H9 (cell line): Measurements from ENCODE around the gene TOM1L2. TPM values are rescaled to one million over a fixed set of nuclear protein-coding genes. Genes with fewer than 3 reads are reported as not detected.

ENCODE experiments used
- DNase-seq: peaks from one replicate; pipeline ENCODE4 v3.0.0-alpha.2; 2017
- H2AFZ ChIP-seq: one replicate; pipeline ENCODE4 v1.6.1; 2013; ENCODE audit warnings: mild to moderate bottlenecking, low read length, control low read depth, moderate library complexity
- H2AK5ac ChIP-seq: 2 replicates; pipeline ENCODE4 v1.6.1; 2013; ENCODE audit warnings: low read length, control low read depth, mixed read lengths; ENCODE audit not compliant: insufficient read length
- H2BK120ac ChIP-seq: one replicate; pipeline ENCODE4 v1.6.1; 2013; ENCODE audit warnings: low read depth, mild to moderate bottlenecking, low read length, control low read depth, inconsistent platforms; ENCODE audit not compliant: poor library complexity, severe bottlenecking
- H2BK12ac ChIP-seq: 2 replicates; pipeline ENCODE4 v1.6.1; 2013; ENCODE audit warnings: low read length, control low read depth, mixed read lengths, low read depth; ENCODE audit not compliant: insufficient read length
- H2BK15ac ChIP-seq: 2 replicates; pipeline ENCODE4 v1.6.1; 2013; ENCODE audit warnings: low read depth, low read length, control low read depth
- H2BK20ac ChIP-seq: one replicate; pipeline ENCODE4 v1.6.1; 2013; ENCODE audit warnings: low read depth, mild to moderate bottlenecking, low read length, control low read depth, inconsistent platforms; ENCODE audit not compliant: poor library complexity, severe bottlenecking
- H2BK5ac ChIP-seq: 2 replicates; pipeline ENCODE4 v1.6.1; 2013; ENCODE audit warnings: low read length, control low read depth, mixed read lengths; ENCODE audit not compliant: insufficient read length
- H3K14ac ChIP-seq: 2 replicates; pipeline ENCODE4 v1.6.1; 2013; ENCODE audit warnings: low read length, control low read depth; ENCODE audit not compliant: insufficient read depth
- H3K18ac ChIP-seq: 2 replicates; pipeline ENCODE4 v1.6.1; 2013; ENCODE audit warnings: low read depth, mild to moderate bottlenecking, mixed read lengths, low read length, control low read depth; ENCODE audit not compliant: insufficient read length
- H3K23ac ChIP-seq: 2 replicates; pipeline ENCODE4 v1.6.1; 2013; ENCODE audit warnings: low read length, control low read depth, mixed read lengths, low read depth; ENCODE audit not compliant: insufficient read length
- H3K23me2 ChIP-seq: 2 replicates; pipeline ENCODE4 v1.6.1; 2013; ENCODE audit warnings: low read depth, mild to moderate bottlenecking, mixed read lengths, low read length, control low read depth; ENCODE audit not compliant: insufficient read length, poor library complexity, severe bottlenecking
- H3K27ac ChIP-seq: 2 replicates; pipeline ENCODE4 v1.5.1; 2013; ENCODE audit warnings: low read length, control low read depth, mixed read lengths, low read depth; ENCODE audit not compliant: insufficient read length
- H3K27me3 ChIP-seq: 2 replicates; pipeline ENCODE4 v1.6.1; 2013; ENCODE audit warnings: low read length, control low read depth, inconsistent platforms; ENCODE audit not compliant: insufficient read depth
- H3K4ac ChIP-seq: 2 replicates; pipeline ENCODE4 v1.6.1; 2013; ENCODE audit warnings: low read depth, mild to moderate bottlenecking, control low read depth, inconsistent platforms, low read length, moderate library complexity
- H3K4me1 ChIP-seq: 2 replicates; pipeline ENCODE4 v1.6.1; 2013; ENCODE audit warnings: low read length, control low read depth, inconsistent platforms; ENCODE audit not compliant: insufficient read depth
- H3K4me2 ChIP-seq: 2 replicates; pipeline ENCODE4 v1.6.1; 2013; ENCODE audit warnings: low read length, control low read depth, mixed read lengths; ENCODE audit not compliant: insufficient read length, insufficient read depth
- H3K56ac ChIP-seq: 2 replicates; pipeline ENCODE4 v1.6.1; 2013; ENCODE audit warnings: low read depth, mild to moderate bottlenecking, mixed read lengths, low read length, control low read depth; ENCODE audit not compliant: insufficient read length
- H3K79me1 ChIP-seq: 2 replicates; pipeline ENCODE4 v1.6.1; 2013; ENCODE audit warnings: low read depth, mild to moderate bottlenecking, moderate library complexity, low read length, control low read depth, inconsistent platforms; ENCODE audit not compliant: insufficient read depth, poor library complexity, severe bottlenecking
- H3K79me2 ChIP-seq: 2 replicates; pipeline ENCODE4 v1.6.1; 2013; ENCODE audit warnings: low read length, control low read depth, inconsistent platforms; ENCODE audit not compliant: insufficient read depth
- H3K9ac ChIP-seq: 2 replicates; pipeline ENCODE4 v1.6.1; 2013; ENCODE audit warnings: low read length, control low read depth, mixed read lengths; ENCODE audit not compliant: insufficient read length; ENCODE audit errors: extremely low read depth
- H3K9me3 ChIP-seq: one replicate; pipeline ENCODE4 v1.6.1; 2013; ENCODE audit warnings: low read depth, low read length, inconsistent platforms; ENCODE audit not compliant: control insufficient read depth
- H3T11ph ChIP-seq: one replicate; pipeline ENCODE4 v1.6.1; 2013; ENCODE audit warnings: mild to moderate bottlenecking, low read length, control low read depth, inconsistent platforms
- H4K20me1 ChIP-seq: one replicate; pipeline ENCODE4 v1.6.1; 2013; ENCODE audit not compliant: control insufficient read depth, insufficient read length, insufficient read depth
- H4K5ac ChIP-seq: 2 replicates; pipeline ENCODE4 v1.6.1; 2013; ENCODE audit warnings: low read depth, mild to moderate bottlenecking, mixed read lengths, low read length, control low read depth; ENCODE audit not compliant: insufficient read length
- H4K8ac ChIP-seq: replicated peaks from 2 replicates; pipeline ENCODE4 v1.6.1; 2013; ENCODE audit warnings: low read length, control low read depth, mixed read lengths, low read depth; ENCODE audit not compliant: insufficient read length
- H4K91ac ChIP-seq: 2 replicates; pipeline ENCODE4 v1.6.1; 2013; ENCODE audit warnings: low read depth, mild to moderate bottlenecking, moderate library complexity, mixed read lengths, low read length, control low read depth; ENCODE audit not compliant: insufficient read length
- H3K27ac Mint-ChIP-seq, 3 experiments: 2 replicates in 2 of 3; 3 replicates in 1 of 3; pipeline ENCODE4 v1.8.0; 2020 to 2021; ENCODE audit warnings: mixed read lengths in 3 of 3, mild to moderate bottlenecking in 1 of 3, moderate library complexity in 1 of 3
- H3K27me3 Mint-ChIP-seq: 2 replicates; pipeline ENCODE4 v1.8.0; 2021; ENCODE audit warnings: low read depth, mild to moderate bottlenecking, moderate library complexity, mixed read lengths
- H3K36me3 Mint-ChIP-seq, 3 experiments: 2 replicates in 2 of 3; 3 replicates in 1 of 3; pipeline ENCODE4 v1.8.0; 2020 to 2021; ENCODE audit warnings: low read depth in 3 of 3, mixed read lengths in 3 of 3; ENCODE audit not compliant: insufficient read depth in 1 of 3
- H3K4me1 Mint-ChIP-seq, 2 experiments: 2 replicates each; pipeline ENCODE4 v1.8.0; 2020; ENCODE audit warnings: mixed read lengths in 2 of 2
- H3K4me3 Mint-ChIP-seq, 2 experiments: 2 replicates in 1 of 2; 3 replicates in 1 of 2; pipeline ENCODE4 v1.8.0; 2020 to 2021; ENCODE audit warnings: mild to moderate bottlenecking in 2 of 2, mixed read lengths in 2 of 2, moderate library complexity in 1 of 2
- H3K9me3 Mint-ChIP-seq, 2 experiments: 2 replicates in 1 of 2; 3 replicates in 1 of 2; pipeline ENCODE4 v1.8.0; 2020; ENCODE audit warnings: mild to moderate bottlenecking in 2 of 2, mixed read lengths in 2 of 2, moderate library complexity in 1 of 2
- WGBS: extraction: QIAGEN DNeasy Blood & Tissue Kit; methylation state at CpG from one replicate; pipeline ENCODE4 v1.1.7; 2013; ENCODE audit warnings: missing lambda C conversion rate, low lambda C conversion rate, mixed read lengths; ENCODE audit not compliant: insufficient read length; ENCODE audit errors: extremely low coverage; 5-methylcytosine and 5-hydroxymethylcytosine counted together
- total RNA-seq: library from RNA; stranded (reverse); gene quantifications from 2 replicates; pipeline ENCODE4 v1.2.1, GENCODE V29; 2021
- TF ChIP-seq, protein P1 (sequence below): fragments of 200-600 bp; sonication (generic); conservative IDR thresholded peaks from 3 replicates; pipeline ENCODE4 v1.8.0; 2021; ENCODE audit warnings: antibody characterized with exemption, mild to moderate bottlenecking

Gene TOM1L2
- total RNA-seq, 1 experiment from 2014 or later = 4.6 TPM

DNA sequence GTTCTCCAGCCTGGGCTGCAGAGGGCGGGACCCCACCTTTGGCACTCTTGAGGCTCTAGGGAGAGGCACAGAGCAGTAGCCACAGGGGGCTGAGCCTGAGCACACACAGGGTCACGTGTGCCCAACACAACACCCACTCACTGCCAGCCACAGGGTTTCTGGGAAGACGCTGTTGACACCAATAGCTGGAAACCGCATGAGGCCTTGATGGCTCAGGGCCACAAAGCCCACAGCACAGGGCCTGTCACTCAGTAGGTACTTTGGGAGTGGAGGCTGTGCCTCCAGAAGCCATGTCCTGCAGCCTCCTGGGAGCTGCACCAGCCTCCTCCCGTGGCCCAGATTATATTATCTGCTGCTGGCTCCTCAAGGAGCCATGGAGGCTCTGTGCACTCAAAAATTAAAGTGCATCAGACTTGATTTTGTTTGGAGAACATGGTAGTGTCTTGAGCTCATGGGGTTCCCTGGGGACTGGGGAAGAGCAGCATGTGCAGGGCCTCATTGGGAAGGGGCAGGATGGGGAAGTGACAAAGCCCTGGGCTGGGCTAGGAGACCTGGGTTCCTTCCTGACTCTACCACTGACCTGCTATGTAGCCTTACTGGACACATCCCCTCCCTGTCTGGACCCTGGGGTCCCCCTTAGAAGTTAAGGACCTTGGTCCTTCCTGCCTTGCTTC, 122.9 kb downstream of the TOM1L2 start:
- Histone ChIP-seq H3K56ac (no peak overlapping the region), H4K91ac (no peak overlapping the region), H2AK5ac (no peak overlapping the region), H3K9ac (no peak overlapping the region), H2BK5ac (no peak overlapping the region), H3K4me1 (no peaks in the 10 kb centered on the region; the same call in 1 of the 2 replicates), H3K23ac (no peak overlapping the region), H3K27me3 (no peaks in the 10 kb centered on the region), H3K27ac (no peak overlapping the region), H3K79me2 (no peaks in the 10 kb centered on the region), H2BK120ac (no peak overlapping the region), H3K14ac (no peak overlapping the region), H4K8ac (no peak overlapping the region), H2BK12ac (no peak overlapping the region), H4K20me1 (no peaks in the 10 kb centered on the region), H4K5ac (no peak overlapping the region), H3K18ac (no peak overlapping the region), H3K79me1 (no peaks in the 10 kb centered on the region), H3K9me3 (no peaks in the 10 kb centered on the region), H3K4ac (no peak overlapping the region), H3K4me2 (no peak overlapping the region), H3K23me2 (no peaks in the 10 kb centered on the region), H2BK20ac (no peak overlapping the region), H2BK15ac (no peak overlapping the region), H3T11ph (no peak overlapping the region), H2AFZ (no peak overlapping the region)
- WGBS = no CpG with 5 or more reads among the region's 5 CpGs
- no peaks in the 10 kb centered on the region; the same call in 1 of the 2 replicates for H3K27me3 Mint-ChIP-seq
- H3K9me3 Mint-ChIP-seq = no peaks in the 10 kb centered on the region
- TF ChIP-seq, protein P1, sequence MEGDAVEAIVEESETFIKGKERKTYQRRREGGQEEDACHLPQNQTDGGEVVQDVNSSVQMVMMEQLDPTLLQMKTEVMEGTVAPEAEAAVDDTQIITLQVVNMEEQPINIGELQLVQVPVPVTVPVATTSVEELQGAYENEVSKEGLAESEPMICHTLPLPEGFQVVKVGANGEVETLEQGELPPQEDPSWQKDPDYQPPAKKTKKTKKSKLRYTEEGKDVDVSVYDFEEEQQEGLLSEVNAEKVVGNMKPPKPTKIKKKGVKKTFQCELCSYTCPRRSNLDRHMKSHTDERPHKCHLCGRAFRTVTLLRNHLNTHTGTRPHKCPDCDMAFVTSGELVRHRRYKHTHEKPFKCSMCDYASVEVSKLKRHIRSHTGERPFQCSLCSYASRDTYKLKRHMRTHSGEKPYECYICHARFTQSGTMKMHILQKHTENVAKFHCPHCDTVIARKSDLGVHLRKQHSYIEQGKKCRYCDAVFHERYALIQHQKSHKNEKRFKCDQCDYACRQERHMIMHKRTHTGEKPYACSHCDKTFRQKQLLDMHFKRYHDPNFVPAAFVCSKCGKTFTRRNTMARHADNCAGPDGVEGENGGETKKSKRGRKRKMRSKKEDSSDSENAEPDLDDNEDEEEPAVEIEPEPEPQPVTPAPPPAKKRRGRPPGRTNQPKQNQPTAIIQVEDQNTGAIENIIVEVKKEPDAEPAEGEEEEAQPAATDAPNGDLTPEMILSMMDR = no peak
- no peak overlapping the region for H3K27ac Mint-ChIP-seq
- H3K36me3 Mint-ChIP-seq = no peaks in the 10 kb centered on the region
- no peak overlapping the region for H3K4me3 Mint-ChIP-seq
- H3K4me1 Mint-ChIP-seq = peaks cover 41 to 62% of the 10 kb centered on the region in 2 experiments
- no peak for DNase-seq
